ENCODE results near the gene MRPS34.

The MRPS34 gene

GRCh38 chr16:1794908-1795666 lies 22.2 kb upstream of the MRPS34 start:
- in situ Hi-C loops (cut with MboI; ENCODE audit: low sequenced_read_pairs): no loop called here

DNA sequence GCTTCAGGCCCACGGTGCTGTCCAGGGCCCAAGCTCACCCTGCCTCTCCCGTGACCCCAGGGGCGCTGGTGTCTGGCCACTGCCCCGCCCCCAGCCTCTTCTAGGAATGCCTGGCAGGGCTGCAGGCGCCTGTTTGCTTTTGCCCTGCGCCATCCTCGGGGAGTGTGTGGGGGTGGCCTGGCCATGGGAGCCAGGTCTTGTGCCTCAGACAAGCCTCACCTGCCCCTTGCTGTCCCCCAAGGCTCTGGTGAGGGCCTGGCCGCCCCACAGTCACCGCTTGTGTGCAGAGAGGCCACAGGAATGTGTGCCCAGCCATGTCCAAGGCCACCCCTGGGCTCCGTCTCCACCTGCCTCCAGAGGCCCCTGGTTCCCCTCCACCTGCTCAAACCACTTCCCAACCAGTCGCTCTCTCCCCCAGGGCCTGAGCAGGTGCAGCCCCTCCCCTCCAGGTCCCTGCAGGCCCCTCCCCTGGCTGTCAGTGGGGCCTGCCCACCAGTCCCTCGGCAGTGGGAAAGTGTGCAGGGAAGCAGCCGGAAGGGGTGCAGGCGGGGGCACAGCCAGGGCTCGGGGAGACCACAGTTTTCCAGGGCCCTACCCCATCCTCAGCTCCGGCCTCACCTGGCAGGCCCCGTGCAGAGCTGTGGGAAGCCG lies 21.4 kb upstream of the MRPS34 start:
- in situ Hi-C loops (cut with MboI; ENCODE audit: low sequenced_read_pairs): no loop called here

DNA sequence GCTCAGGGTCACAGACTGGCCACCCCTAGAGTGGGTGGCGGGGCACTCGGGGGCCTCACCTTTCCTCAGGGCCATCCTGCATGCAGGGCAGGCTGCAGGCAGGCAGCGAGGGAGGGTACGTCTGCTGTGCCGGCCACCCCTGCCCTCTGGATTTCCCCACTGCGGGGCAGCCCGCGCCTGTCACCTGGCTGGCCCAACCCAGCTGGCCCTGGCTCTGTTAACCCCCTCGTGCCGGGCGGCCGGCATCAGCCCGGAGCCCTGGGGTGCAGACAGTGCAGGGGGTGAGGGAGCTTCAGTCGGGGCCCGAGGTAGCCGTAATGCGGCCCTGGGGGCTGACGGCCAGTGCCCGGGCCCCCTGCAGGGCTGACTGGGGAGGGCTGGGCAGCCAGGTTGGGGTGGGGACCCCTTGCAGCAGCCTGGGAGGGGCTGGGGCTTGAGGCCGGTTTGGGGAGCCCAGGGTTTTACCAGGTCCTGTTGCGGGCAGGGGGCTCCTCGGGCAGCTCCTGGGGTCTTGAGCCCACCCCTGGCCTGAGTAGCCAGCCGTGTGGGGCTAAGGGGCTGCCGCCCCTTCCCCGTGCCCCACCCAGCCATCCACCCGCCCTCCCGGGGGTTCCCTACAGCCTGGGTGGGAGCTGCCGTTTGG lies 20.8 kb upstream of the MRPS34 start, which contains the start of gene IGFALS:
Gene IGFALS (minus strand): TSS at position 128 of the 643 bp plus-strand sequence. CDS start 53 bp downstream, at position 75.
- in situ Hi-C loops (cut with MboI; ENCODE audit: low sequenced_read_pairs): no loop called here

GRCh38 chr16:1792836-1793577 lies 20.1 kb upstream of the MRPS34 start:
- in situ Hi-C loops (cut with MboI; ENCODE audit: low sequenced_read_pairs): no loop called here

- in situ Hi-C loops (cut with MboI; ENCODE audit: low sequenced_read_pairs): no loop called here
These were observed 19.2 kb upstream of the MRPS34 start for GRCh38 chr16:1791943-1792812.

- in situ Hi-C loops (cut with MboI; ENCODE audit: low sequenced_read_pairs): no loop called here
These were observed 18.5 kb upstream of the MRPS34 start for GRCh38 chr16:1791256-1791942.

DNA sequence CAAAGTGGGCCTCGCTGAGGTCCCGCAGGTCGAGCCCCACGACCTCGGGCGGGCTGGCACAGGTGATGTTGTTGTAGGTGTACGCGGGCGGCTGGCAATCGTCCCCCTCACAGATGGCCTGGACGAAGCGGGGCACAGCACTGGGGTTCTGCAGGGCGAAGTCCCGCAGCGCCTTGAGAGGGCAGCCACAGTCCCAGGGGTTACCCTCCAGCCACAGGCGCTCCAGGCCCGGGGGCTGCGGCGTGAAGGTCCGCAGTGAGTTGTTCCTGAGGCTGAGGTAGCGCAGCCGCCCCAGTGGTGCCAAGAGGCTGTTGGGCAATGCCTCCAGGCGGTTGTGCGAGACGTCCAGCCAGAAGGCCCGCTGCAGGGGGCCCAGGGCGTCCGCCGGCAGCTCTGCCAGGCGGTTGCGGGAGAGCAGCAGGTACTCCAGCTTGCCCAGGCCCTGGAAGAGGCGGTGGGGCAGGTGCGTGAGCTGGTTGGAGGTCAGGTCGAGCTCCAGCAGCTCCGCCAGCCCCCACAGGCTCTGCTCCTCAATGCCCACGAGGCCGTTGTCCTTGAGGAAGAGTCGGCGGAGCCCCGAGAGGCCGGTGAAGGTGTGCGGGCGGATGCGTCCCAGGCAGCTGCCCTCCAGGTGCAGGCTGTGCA lies 17.8 kb upstream of the MRPS34 start:
- in situ Hi-C loops (cut with MboI; ENCODE audit: low sequenced_read_pairs): no loop called here

DNA sequence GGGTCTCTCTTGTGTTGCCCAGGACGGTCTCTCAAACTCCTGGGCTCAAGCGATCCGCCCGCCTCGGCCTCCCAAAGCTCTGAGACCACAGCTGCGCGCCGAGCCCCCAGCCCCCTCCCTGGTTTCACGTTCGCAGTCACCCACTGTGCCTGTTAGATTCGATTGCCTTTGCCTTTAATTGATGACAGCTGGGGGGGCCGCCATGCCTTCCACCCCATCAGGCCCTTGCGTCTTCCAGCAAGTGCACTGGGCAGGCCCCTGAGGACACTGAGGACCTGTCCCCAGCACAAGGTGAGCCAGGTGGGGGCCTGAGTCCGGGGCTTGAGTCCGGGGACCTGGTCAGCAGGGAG lies 17.3 kb upstream of the MRPS34 start:
- in situ Hi-C loops (cut with MboI; ENCODE audit: low sequenced_read_pairs): no loop called here

DNA sequence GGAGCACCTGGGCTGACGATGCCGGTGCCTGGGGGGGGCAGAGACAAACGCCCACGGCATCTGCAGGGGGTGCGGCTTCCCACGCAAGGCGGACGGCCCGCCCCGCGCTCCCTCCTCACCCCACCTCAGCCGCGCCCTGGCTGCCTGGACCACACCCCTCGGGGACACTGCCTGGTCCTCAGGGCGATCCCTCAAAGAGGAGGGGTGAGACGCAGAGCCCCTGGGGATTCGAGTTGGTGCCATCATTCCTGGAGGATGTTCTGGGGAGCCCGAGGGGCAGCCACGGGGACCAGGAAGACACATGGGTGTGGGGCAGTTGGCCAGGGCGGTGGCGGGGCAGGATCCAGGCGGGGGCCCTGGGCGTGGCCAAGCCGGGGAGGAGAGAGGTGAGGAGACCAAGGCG lies 16.7 kb upstream of the MRPS34 start:
- in situ Hi-C loops (cut with MboI; ENCODE audit: low sequenced_read_pairs): no loop called here

DNA sequence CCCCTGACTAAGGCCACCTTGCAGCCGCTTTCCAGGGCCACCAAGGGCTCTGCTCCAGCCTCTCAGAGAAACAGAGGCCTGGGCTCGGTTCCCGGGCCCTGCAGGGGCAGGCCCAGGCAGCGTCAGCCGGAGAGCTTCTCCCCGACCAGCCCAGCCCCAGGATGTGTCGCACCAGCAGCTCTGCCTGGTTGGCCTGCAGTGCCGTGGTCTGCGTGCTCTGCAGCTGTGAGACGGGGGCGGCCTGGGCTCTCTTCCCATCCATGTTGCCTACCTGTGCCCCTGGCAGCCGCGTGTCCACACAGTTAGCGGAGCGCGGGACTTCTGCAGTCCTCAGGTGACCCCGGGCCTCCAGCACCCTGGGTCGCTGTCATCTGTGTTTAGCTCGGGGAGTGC lies 15.8 kb upstream of the MRPS34 start:
- in situ Hi-C loops (cut with MboI; ENCODE audit: low sequenced_read_pairs): no loop called here

- in situ Hi-C loops (cut with MboI; ENCODE audit: low sequenced_read_pairs): no loop called here
These were observed 15.3 kb upstream of the MRPS34 start for GRCh38 chr16:1788095-1788707.

- in situ Hi-C loops (cut with MboI; ENCODE audit: low sequenced_read_pairs): no loop called here
These were observed 14.6 kb upstream of the MRPS34 start for GRCh38 chr16:1787322-1788094.

DNA sequence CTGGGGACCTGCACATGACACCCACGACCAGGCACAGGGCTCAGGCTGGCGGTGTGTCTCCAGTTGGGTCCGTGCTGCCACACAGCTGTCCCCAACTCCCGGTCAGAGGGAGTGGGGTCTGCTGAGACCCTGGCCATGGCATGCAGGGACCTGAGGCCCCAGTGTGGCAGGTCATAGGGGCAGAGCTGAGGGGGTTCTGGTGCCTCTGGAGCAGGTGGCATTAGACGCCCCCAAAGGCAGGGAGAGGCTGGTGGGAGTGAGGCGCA lies 14.1 kb upstream of the MRPS34 start:
- in situ Hi-C loops (cut with MboI; ENCODE audit: low sequenced_read_pairs): no loop called here

DNA sequence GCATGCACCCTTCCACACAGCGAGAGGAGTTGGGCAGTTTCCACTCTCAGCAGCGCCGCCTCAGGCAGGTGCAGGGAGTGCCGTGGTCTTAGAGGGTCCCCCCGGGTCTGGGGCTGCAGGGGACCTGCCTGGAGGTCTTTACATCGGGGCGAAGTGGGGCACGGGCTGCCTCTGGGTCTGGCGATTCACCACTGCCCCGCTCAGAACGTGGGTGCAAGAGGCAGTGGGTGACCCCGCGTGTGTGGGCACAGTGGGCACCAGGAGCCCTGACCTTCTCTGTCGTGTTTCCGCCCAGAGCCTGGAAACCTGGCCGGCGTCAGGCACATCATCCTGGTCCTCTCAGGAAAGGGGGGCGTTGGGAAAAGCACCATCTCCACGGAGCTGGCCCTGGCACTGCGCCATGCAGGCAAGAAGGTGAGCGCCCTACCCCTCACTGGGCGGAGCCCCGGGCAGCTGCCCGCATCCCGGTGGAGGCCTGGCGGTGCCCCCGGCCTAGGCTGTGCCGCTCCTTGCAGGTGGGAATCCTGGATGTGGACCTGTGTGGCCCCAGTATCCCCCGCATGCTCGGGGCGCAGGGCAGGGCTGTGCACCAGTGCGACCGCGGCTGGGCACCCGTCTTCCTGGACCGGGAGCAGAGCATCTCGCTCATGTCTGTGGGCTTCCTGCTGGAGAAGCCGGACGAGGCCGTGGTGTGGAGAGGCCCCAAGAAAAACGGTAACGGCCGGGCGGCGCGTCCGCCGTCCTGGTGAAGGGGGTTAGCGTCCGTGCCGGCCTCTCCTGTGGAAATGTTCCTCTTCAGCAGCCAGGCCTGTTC lies 13.5 kb upstream of the MRPS34 start:
- in situ Hi-C loops (cut with MboI; ENCODE audit: low sequenced_read_pairs): no loop called here

DNA sequence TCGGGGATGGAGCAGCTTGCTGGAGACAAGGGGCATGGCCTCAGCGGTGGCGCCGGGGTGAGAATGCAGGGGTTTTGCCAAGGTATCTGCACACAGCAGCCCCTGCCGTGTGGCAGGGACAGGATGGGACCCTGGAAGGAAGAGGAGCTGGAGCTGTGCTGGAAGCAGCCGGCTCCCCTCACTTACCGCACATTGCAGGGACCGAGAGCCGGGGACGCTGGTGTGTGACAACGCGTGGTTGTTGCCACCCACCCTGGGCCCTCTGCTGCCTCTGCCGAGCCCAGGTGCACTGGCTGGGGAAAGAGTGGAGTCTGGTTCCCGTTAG lies 12.9 kb upstream of the MRPS34 start:
- in situ Hi-C loops (cut with MboI; ENCODE audit: low sequenced_read_pairs): no loop called here

GRCh38 chr16:1784977-1785845 lies 12.3 kb upstream of the MRPS34 start:
- in situ Hi-C loops (cut with MboI; ENCODE audit: low sequenced_read_pairs): no loop called here
